ENCODE measurements around the gene MICALL2. TPM values are rescaled to one million over a fixed set of nuclear protein-coding genes. Genes with fewer than 3 reads are reported as not detected.

MICALL2 gene
- polyA plus RNA-seq (2013, experiment 1 of 2): 32.1 TPM
- 22.4 TPM for polyA plus RNA-seq (2013, experiment 2 of 2)

DNA sequence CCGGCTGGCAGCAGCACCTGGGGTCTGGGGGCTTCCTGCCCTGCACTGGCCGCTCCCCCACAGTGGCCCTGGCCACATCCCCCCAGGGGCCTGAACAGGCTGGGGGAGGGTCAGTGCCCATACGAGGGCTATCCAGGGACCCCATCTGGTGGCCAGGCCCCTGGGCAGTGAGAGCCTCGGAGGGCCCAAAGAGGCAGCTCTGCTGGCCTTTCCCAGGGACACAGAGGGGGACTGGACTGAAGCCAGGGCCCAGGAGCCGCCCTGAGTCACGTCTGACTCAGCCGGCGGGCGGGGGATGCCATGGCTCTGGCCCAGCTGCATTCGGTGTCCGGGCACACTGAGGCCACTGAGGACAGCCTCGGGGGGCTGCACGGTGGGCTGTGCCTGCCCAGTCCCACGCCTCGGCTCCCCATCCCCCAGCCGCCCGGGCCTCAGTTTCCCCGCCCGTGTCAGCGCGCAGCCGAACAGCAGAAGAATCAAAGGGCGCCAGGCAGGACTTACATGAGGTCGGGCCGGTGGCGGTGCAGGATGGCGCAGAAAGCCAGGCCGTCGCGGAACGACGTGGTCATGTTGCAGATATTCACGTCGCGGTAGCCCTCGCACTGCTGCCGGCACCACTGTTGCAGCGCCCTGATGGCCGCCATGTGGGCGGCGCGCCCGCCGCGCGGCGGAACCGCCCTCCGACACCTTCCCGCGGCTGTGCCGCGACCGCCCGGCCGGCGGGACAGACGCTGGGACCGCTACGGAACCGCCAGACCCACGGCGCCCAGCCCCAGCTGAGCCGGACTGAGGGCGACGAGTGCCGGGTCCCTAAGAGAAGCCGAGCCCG lies at the start of gene MICALL2:
MICALL2 (minus strand) TSS at position 788 of the 829 bp plus-strand sequence; CDS start at position 644, 144 bp downstream.
- Histone ChIP-seq H3K27ac (ENCODE audit: low read depth, low read length, severe bottlenecking) (peak within 1 kb of the TSS; percentile 91), H3K4me1 (ENCODE audit: control insufficient read depth, insufficient read depth, low read length, poor library complexity, severe bottlenecking) (peaks cover 56% of the 10 kb centered on the region), H3K9me3 (ENCODE audit: control insufficient read depth, low read length) (no peaks in the 10 kb centered on the region), H3K36me3 (ENCODE audit: control insufficient read depth, insufficient read depth, low read length) (no peaks in the 10 kb centered on the region), H3K4me3 (ENCODE audit: extremely low read depth, insufficient read depth, low read length, poor library complexity, severe bottlenecking) (peak within 1 kb of the TSS; percentile 61)
- 3 to 5% methylated on average over 40 to 66 of the region's 69 CpGs for WGBS, 2 experiments (ENCODE audit: insufficient coverage in 2 of 2)

DNA sequence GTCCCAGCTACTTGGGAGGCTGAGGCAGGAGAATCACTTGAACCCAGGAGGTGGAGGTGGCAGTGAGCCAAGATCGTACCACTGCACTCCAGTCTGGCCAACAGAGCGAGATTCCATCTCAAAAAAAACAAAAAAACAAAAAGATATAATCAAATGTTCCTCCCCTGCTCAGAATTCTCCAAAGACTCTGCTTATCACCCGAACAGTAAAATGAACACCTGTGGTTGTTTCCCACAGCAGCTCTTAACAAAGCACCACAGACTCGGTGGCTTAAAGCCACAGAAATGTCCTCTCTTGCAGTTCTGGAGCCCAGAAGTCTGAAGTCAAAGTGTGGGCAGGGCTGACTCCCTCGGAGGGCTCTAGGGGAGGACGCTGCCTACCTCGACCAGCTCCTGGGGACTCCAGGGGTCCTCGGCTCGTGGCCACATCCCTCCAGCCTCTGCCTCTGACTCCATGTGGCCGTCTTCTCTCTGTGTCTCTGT lies 49.0 kb upstream of the MICALL2 start:
- Histone ChIP-seq H3K4me1 (ENCODE audit: control insufficient read depth, insufficient read depth, low read length, poor library complexity, severe bottlenecking) (peaks cover 4% of the 10 kb centered on the region), H3K9me3 (ENCODE audit: control insufficient read depth, low read length) (no peaks in the 10 kb centered on the region), H3K27ac (ENCODE audit: low read depth, low read length, severe bottlenecking) (no peak overlapping the region), H3K36me3 (ENCODE audit: control insufficient read depth, insufficient read depth, low read length) (no peaks in the 10 kb centered on the region), H3K4me3 (ENCODE audit: extremely low read depth, insufficient read depth, low read length, poor library complexity, severe bottlenecking) (no peak overlapping the region)
- 85 to 90% methylated on average over 8 to 10 of the region's 10 CpGs for WGBS, 2 experiments (ENCODE audit: insufficient coverage in 2 of 2)

DNA sequence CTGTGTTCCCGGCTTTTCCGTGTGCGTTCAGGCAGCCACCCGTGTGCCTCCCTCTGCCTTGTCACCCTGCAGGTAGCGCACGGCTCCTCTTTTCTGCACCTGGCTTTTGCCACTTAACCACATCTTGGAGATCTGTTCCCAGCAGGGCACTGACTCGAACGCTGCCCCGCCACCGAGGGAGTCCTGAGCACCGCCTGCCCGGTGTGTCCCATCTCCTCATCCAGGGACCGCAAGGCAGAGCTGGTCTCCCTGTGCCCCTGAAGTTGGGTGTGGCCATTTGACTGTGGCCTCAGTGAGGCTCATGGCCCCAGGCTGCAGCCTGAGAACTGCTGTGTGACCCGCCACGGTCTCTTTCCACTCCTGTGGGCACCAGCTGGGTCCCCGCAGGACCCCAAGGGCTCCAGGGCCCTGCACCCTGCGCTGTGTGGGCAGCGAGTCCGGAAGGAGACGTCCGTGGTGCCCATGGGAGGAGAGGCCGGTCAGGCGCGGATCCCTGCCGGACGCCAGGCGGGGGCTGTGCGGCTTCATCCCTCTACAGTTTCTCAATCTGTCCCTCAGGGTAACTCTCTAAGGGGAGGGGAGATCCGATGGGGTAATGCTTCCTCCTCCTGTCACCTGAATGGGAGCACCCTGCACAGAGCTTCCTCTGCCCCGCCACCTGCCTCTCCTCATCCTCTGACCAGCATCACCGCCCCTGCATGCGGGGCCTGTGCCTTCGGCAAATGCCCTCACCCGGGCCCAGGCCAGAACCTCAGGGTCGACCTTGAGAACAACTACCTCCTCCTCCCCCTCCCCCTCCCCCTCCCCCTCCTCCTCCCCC lies 46.7 kb upstream of the MICALL2 start:
- WGBS, 2 experiments (ENCODE audit: insufficient coverage in 2 of 2): 86 to 94% methylated on average over 23 to 27 of the region's 35 CpGs
- no peaks in the 10 kb centered on the region for H3K9me3 ChIP-seq (ENCODE audit: control insufficient read depth, low read length)
- H3K36me3 ChIP-seq (ENCODE audit: control insufficient read depth, insufficient read depth, low read length): peaks cover 18% of the 10 kb centered on the region
- H3K4me3 ChIP-seq (ENCODE audit: extremely low read depth, insufficient read depth, low read length, poor library complexity, severe bottlenecking): no peak overlapping the region
- peaks cover 3% of the 10 kb centered on the region for H3K4me1 ChIP-seq (ENCODE audit: control insufficient read depth, insufficient read depth, low read length, poor library complexity, severe bottlenecking)
- H3K27ac ChIP-seq (ENCODE audit: low read depth, low read length, severe bottlenecking): no peak overlapping the region

DNA sequence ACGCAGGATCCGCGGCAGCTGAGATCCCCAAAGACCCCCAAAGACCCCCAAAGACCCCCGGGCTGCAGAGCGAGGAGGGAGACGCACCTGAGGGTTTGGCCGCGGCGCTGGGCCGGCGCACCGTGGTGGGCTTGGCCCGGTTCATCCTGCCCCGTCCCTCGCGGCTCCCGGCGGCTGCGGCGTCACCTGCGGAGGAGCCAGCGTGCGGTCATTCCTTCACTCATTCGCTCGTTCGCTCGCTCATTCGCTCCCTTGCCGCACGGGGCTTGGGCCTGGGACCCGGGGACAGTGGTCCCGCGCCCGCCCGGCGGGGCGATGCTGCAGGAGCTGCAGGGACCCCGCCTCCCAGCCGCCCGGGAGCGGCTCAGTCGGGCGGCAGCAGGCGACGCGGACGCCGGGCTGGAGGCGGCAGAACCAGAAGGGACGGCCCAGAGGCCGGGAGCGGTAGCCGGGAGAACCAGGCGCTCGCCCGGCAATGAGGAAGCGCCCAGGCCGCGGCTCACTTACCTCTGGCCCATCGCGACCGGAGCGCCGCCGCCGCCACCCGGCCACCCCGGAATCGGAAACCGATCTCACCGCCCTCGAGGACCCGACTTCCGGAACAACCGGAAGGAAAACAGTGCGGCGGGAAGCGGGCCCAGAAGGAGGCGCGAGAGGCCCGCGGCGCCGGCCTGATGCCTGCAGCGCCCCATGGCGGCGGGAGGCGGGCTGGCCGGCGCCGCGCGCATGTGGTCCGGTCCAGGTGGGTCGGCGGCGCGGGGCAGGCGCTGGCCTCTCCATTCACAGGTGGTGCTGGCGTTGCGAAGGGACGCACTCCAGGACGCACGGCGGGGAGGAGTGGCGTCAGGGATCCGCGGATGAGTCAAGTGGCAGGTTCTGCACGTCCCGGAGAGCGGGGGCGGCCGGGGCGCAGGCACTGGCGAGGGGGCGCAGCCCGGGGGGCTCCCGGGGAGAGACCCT lies 44.8 kb upstream of the MICALL2 start, which contains the start of gene INTS1:
INTS1 (minus strand) TSS at position 574 of the 960 bp plus-strand sequence; CDS start at position 145, 429 bp downstream.
- Histone ChIP-seq H3K36me3 (ENCODE audit: control insufficient read depth, insufficient read depth, low read length) (peaks cover 33% of the 10 kb centered on the region), H3K27ac (ENCODE audit: low read depth, low read length, severe bottlenecking) (peak within 1 kb of the TSS; percentile 23), H3K9me3 (ENCODE audit: control insufficient read depth, low read length) (no peaks in the 10 kb centered on the region), H3K4me3 (ENCODE audit: extremely low read depth, insufficient read depth, low read length, poor library complexity, severe bottlenecking) (peak within 1 kb of the TSS; percentile 96), H3K4me1 (ENCODE audit: control insufficient read depth, insufficient read depth, low read length, poor library complexity, severe bottlenecking) (peaks cover 3% of the 10 kb centered on the region)
- 0 to 1% methylated on average over 93 to 98 of the region's 118 CpGs for WGBS, 2 experiments (ENCODE audit: insufficient coverage in 2 of 2)

DNA sequence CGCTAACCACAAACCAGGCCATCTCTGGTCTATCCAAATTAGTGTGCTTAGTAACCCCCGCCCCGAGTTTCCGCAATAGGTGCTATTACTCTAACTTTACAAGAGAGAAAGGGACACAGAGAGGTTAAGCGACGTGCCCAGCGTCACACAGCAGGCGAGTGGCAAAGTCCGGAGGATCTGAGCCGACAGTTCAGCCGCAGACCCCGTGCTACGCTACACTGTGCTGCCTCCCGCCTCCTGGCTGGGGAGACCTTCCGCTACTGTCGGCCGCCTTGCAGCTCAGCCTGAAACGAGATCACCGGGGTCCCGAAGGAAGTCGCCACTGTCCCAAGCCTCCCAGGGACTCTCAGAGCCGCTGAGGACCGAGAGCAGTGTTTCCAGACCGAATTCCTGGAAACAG lies 44.1 kb upstream of the MICALL2 start:
- 31 to 38% methylated on average over 21 to 22 of the region's 24 CpGs for WGBS, 2 experiments (ENCODE audit: insufficient coverage in 2 of 2)
- Histone ChIP-seq H3K27ac (ENCODE audit: low read depth, low read length, severe bottlenecking) (no peak overlapping the region), H3K4me1 (ENCODE audit: control insufficient read depth, insufficient read depth, low read length, poor library complexity, severe bottlenecking) (peaks cover 3% of the 10 kb centered on the region)

DNA sequence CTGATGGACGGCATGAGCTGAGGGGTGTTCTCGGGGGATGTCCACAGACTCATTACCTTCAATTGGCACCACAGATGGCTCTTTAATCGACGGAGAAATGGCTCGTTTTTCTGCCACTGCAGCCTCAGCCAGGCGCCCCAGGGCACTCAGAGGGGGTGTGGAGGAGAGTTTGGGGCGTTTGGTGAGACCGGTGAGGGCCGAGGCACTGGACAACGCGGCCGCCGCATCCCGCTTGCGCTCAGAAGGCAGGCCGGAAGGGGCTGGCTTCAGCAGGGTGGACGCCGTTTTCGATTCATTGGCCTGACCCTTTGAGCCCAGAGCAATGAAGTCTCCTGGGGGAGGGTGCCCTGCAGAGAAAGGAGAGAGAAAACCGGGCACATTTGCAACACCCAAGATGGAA lies 43.6 kb upstream of the MICALL2 start:
- H3K4me3 ChIP-seq (ENCODE audit: extremely low read depth, insufficient read depth, low read length, poor library complexity, severe bottlenecking): peak overlapping the region; percentile 96
- peaks cover 42% of the 10 kb centered on the region for H3K36me3 ChIP-seq (ENCODE audit: control insufficient read depth, insufficient read depth, low read length)
- no peaks in the 10 kb centered on the region for H3K9me3 ChIP-seq (ENCODE audit: control insufficient read depth, low read length)
- peaks cover 3% of the 10 kb centered on the region for H3K4me1 ChIP-seq (ENCODE audit: control insufficient read depth, insufficient read depth, low read length, poor library complexity, severe bottlenecking)
- no peak overlapping the region for H3K27ac ChIP-seq (ENCODE audit: low read depth, low read length, severe bottlenecking)
- 90 to 91% methylated on average over 17 to 18 of the region's 20 CpGs for WGBS, 2 experiments (ENCODE audit: insufficient coverage in 2 of 2)

More for the DNA sequence above, 44.1 kb upstream of the MICALL2 start:
- Histone ChIP-seq H3K4me3 (ENCODE audit: extremely low read depth, insufficient read depth, low read length, poor library complexity, severe bottlenecking) (peak overlapping the region; percentile 96), H3K36me3 (ENCODE audit: control insufficient read depth, insufficient read depth, low read length) (peaks cover 36% of the 10 kb centered on the region), H3K9me3 (ENCODE audit: control insufficient read depth, low read length) (no peaks in the 10 kb centered on the region)

DNA sequence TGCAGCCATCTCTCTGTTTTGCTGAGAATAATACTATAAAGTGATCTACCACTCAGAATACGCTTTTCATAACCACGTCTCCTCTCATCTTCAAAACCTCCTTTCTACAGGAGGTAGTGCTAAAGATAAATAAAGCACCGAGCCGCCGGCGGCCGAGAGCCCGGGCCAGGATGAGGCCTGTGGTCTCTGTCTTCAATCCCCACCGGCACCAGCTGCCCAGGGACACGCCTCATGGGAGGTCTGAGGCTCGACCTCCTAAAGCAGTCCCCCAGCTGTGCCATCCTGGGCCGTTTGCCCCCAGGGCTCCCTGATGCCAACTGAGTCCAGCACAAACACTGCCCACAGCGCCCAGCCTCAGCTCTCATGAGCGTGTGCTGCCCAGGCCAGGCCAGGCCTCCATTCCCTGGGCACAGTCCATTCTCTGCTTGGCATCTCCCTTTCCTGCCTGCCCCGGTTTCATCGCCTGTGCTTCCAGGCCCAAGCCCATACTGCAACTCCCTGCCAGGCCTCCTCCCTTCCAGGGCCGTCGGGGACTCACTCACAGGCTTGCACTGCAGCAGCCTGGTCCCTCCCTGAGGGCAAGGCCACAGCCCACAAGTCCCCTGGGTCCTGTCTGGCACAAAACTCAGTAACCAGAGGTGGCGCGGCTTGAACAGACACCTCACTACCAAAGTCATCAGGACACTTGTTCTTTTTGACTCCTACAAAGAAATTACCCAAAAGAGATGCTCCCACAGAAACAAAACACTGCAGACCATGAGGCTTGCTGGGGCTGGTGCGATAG lies 42.4 kb upstream of the MICALL2 start:
- no peak overlapping the region for H3K4me3 ChIP-seq (ENCODE audit: extremely low read depth, insufficient read depth, low read length, poor library complexity, severe bottlenecking)
- H3K4me1 ChIP-seq (ENCODE audit: control insufficient read depth, insufficient read depth, low read length, poor library complexity, severe bottlenecking): peaks cover 3% of the 10 kb centered on the region
- peaks cover 53% of the 10 kb centered on the region for H3K36me3 ChIP-seq (ENCODE audit: control insufficient read depth, insufficient read depth, low read length)
- no peak overlapping the region for H3K27ac ChIP-seq (ENCODE audit: low read depth, low read length, severe bottlenecking)
- H3K9me3 ChIP-seq (ENCODE audit: control insufficient read depth, low read length): no peaks in the 10 kb centered on the region
- 96% methylated on average over 14 to 17 of the region's 21 CpGs for WGBS, 2 experiments (ENCODE audit: insufficient coverage in 2 of 2)

DNA sequence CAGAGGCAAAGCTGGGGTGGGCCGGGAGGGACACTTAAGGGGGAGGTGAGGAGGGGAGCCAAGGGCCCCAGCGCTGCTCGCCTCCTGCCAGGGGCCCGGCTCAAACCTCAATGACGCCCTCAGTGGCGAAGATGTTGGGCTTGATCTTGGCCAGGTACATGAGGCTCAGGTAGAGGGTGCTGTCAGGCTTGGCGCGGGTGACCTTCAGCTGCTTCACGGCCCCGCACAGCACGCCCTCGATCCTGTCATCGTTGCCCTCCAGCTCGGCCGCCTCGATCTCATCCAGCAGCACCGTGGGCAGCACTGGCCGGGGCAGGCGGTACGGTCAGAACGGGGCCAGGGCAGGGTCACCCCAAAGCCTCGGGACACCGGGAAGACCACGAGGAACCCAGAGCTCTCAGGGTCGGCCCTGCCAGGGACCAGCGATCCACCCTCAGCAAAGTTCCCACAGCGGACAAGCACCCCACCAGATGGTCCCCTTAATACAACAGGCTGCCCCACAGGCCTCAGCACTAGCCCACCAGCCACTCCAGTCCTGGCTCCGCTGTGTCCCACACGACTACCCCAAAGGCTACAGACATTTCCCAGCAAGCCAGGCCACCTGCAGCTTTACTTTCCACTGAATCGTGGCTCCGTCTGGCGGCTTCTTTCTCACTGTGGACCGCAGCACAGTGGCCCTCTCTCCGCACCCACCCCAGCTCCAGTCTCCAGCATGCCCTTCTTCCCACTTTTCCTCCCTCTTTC lies 41.0 kb upstream of the MICALL2 start:
- 95 to 97% methylated on average over 29 to 34 of the region's 34 CpGs for WGBS, 2 experiments (ENCODE audit: insufficient coverage in 2 of 2)
- Histone ChIP-seq H3K36me3 (ENCODE audit: control insufficient read depth, insufficient read depth, low read length) (peaks cover 60% of the 10 kb centered on the region), H3K27ac (ENCODE audit: low read depth, low read length, severe bottlenecking) (no peak overlapping the region), H3K4me3 (ENCODE audit: extremely low read depth, insufficient read depth, low read length, poor library complexity, severe bottlenecking) (no peak overlapping the region), H3K9me3 (ENCODE audit: control insufficient read depth, low read length) (no peaks in the 10 kb centered on the region), H3K4me1 (ENCODE audit: control insufficient read depth, insufficient read depth, low read length, poor library complexity, severe bottlenecking) (no peaks in the 10 kb centered on the region)

Measured in mesodermal cell (in vitro differentiated cells).